HG03159 (cell line): ENCODE results near the gene RNF111.
"Not testable (repeated sequence)": the region's sequence is repeated elsewhere in the genome, so short reads cannot be mapped to it uniquely, and the experiment has no call there.

ENCODE experiments used
- ATAC-seq: cut with Tn5 transposase; IDR thresholded peaks from one replicate; pipeline ENCODE4 v1.9.1; 2021; ENCODE audit warnings: mild to moderate bottlenecking, moderate library complexity; ENCODE audit not compliant: unreplicated experiment

Gene RNF111

DNA sequence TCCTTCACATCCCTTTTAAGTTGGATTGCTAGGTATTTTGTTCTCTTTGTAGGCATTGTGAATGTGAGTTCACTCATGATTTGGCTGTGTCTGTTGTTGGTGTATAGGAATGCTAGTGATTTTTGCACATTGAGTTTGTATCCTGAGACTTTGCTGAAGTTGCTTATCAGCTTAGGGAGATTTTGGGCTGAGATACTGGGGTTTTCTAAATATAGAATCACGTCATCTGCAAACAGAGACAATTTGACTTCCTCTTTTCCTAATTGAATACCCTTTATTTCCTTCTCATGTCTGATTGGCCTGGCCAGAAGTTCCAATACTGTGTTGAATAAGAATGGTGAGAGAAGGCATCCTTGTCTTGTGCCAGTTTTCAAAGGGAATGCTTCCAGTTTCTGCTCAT is 139.8 kb downstream of the RNF111 start:
- not testable (repeated sequence) for ATAC-seq

DNA sequence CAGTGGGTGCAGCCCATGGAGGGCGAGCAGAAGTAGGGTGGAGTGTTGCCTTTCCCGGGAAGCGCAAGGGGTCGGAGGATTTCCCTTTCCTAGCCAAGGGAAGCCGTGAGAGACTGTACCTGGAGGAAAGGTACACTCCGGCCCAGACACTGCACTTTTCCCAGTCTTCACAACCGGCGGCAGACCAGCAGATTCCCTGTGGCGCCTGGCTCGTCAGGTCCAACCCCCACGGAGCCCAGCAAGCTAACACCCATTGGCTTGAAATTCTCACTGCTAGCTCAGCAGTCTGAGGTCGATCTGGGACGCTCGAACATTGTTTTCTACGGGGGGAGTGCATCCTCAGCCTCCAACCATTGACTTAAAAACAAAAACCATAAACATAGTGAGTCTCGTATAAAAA is 144.0 kb downstream of the RNF111 start:
- no peak for ATAC-seq

DNA sequence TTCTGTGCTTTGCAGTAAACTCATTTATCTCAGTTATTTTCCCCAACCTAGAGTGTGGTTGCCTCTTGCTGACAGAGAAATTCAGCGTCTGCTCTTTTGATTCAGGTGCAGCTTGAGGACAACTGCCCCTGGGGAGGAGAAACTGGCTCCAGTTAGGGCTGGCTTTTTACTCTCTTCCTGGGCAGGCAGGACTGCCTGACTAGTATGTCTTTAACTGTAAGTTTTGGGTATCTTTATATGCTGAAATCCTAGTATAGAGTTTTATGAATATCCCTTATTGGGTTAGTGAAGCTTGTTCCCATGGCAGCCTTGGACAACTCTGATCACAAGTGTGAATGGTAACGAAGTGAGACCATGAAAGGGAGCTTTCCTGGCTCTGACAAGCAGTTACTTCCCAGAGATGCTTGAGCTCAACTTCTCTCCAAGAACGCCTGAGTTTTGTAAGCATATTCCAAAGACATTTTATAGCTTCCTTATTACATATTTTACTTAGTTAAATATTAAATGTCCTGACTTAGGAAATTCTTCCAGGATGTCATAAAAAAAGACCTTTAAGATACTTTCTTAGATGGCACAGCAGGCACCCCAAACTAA is 144.6 kb downstream of the RNF111 start:
- no peak for ATAC-seq

DNA sequence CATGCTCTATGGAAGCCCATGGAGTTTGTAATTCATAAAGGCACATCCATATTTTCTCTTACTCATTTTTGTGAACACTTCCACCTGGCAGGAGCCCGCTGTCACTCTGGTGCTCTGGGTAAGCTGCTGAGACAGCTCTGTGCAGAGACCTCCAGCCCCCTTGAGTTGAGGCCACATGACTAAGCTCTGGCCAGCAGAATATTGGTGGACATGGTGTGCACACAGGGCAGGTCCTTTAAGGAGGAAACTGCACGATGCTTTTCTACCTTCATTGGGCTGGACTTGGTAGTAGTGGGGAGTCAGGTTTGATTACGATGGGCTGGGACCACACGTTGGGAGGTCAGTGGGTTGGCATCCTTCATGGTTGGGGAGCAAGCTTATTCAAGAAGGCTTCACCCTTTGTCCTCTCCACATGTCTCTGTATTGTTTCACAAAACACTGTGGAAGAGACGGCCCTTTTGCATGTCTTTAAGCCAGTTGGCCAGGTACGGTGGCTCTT is 146.5 kb downstream of the RNF111 start:
- ATAC-seq: no peak

DNA sequence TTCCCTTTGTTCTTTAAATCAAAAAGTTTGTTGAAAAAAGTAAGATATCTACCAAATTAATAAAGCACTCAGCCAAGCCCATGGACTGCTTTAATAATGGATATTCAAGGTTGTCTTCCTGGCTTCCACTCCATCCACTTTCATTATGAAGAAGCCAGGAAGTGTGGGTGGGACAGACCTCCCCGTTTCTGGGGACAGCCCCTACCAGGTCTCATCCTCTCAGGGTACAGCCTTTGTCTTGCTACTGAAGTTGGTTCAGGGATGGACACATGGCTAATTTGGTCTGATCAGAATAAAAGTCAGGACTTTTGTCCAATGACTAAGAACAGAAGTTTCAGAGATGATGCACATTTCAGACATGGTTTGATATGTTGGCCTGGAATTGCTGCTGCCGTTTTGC is 150.1 kb downstream of the RNF111 start:
- no peak for ATAC-seq

DNA sequence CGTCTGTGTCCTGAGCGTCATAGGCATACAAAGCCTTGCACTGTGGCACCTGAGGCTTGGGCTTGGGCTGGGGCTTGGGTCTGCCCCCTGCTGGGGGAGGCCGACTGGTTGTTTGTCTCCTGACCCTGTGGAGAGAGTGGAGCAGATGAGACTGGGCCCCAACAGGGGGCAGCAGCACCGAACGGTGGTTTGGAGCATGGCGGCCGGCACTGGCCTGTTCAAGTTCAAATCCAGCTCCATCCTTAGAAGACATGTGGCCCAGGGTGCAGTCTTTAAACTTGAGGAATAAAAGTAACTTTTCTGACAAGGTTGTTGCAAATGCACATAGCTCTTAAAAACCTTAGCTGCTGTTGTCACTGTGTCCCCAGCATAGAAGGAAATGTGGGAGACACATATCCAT is 150.8 kb downstream of the RNF111 start:
- ATAC-seq: peak; percentile 67

DNA sequence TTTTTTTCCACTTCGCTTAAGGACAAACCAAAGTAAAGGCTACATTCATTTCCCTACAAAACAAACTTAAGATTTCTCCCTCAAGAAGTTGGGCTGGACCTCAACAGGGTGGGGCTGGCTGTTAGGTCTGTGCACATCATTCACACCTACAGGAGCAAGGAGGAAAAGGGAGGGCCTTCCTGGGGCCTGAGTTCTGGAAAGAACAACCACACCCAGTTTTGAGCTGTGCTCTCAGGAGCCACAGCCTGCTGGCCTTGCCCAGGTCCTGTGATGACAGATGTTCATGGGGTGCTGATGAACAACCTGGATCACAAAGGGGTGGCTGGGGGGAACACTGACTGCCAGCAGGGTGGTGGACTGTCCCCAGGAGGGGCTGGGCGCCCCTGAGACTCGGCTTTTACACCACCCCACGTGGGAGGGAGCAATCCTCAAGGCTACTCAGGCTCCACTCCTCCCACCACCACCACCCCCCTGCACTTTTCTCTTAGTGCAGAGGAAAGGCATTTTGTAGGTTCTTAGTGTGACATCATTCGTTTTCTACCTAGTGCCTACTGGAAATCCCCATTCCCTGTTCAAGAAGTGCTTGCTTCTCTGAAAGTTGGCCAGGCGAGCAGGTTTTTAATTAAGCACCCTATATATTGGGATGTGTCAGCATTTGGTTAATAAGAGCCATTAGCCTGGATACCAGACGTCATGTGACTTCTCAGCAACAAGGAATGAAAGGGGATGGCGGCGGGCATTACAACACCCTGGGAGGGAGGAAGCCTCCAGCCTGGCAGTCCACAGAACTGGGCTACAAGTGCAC is 153.2 kb downstream of the RNF111 start:
- no peak for ATAC-seq

DNA sequence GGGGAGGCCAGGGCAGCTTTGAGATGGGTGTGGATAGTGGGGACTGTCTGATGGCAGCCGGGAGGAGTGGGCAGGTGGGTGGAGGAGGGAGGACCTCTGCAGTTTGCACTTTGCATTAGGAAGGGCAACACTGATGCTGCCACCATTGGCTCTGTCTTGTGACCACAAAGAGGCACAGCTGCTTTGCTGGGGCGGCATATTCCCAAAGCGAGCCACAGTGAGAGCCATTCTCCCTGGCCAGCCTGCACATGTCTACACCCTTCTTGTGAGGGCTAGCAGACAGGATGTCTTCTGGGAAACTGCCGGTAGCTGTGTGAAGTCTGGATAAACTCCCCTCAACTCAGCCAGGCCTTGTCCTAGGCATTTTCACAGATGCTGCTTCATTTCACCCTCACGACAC is 155.8 kb downstream of the RNF111 start:
- no peak for ATAC-seq

DNA sequence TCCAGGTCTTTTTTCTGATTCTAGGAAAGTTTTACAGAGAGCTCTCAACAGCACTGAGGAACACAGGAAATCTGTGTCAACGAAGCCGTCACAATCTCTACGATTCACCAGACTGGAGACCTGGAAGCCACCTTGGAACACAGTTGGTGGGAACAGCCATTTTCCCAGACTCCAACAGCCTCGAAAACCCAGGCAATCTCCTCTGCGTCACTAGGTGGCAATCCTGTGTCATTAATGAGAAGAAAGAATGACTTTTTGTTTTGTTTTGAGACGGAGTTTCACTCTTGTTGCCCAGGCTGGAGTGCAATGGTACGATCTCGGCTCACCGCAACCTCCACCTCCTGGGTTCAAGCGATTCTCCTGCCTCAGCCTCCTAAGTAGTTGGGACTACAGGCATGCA is 157.1 kb downstream of the RNF111 start:
- not testable (repeated sequence) for ATAC-seq
